Kidney (tissue), 14 donors: ENCODE measurements around the gene DIAPH3. TPM values are rescaled to one million over a fixed set of nuclear protein-coding genes. Genes with fewer than 3 reads are reported as not detected.

ENCODE experiments used
- DNase-seq, 5 donors: peaks; one replicate each; pipeline ENCODE4 v3.0.0-alpha.2; 2013 to 2020
- FAIRE-seq: peaks from 2 replicates; lab custom pipeline; 2012; peaks lifted over from hg19 to GRCh38; lab: Jason Lieb, UNC
- H3K27ac ChIP-seq, 2 donors: one replicate each; pipeline ENCODE4 v1.7.0; 2013; ENCODE audit warnings: low read depth in 2 of 2, low read length in 2 of 2, inconsistent platforms in 1 of 2
- H3K27me3 ChIP-seq: one replicate; pipeline ENCODE4 v1.7.1; 2013; ENCODE audit warnings: low read length, inconsistent platforms; ENCODE audit not compliant: control insufficient read depth, insufficient read depth
- H3K36me3 ChIP-seq, 3 donors: one replicate each; pipeline versions ENCODE4 v1.7.0 to v1.7.1; 2013; ENCODE audit warnings: low read length in 3 of 3, control low read depth in 1 of 3, inconsistent platforms in 1 of 3; ENCODE audit not compliant: insufficient read depth in 3 of 3, control insufficient read depth in 2 of 3
- H3K4me1 ChIP-seq, 3 donors: one replicate each; pipeline versions ENCODE4 v1.7.0 to v1.7.1; 2013; ENCODE audit warnings: low read length in 3 of 3, inconsistent platforms in 1 of 3, low read depth in 1 of 3; ENCODE audit not compliant: control insufficient read depth in 2 of 3, insufficient read depth in 2 of 3
- H3K4me3 ChIP-seq, 3 donors: one replicate each; pipeline versions ENCODE4 v1.7.0 to v1.8.1; 2013; ENCODE audit warnings: low read length in 3 of 3, control low read depth in 1 of 3, inconsistent platforms in 1 of 3
- H3K9ac ChIP-seq, 3 donors: one replicate each; pipeline versions ENCODE4 v1.7.0 to v1.7.1; 2013; ENCODE audit warnings: low read length in 3 of 3, control low read depth in 1 of 3, inconsistent platforms in 1 of 3
- H3K9me3 ChIP-seq, 3 donors: one replicate each; pipeline versions ENCODE4 v1.7.0 to v1.7.1; 2013; ENCODE audit warnings: low read length in 3 of 3, control low read depth in 1 of 3, inconsistent platforms in 1 of 3; ENCODE audit not compliant: control insufficient read depth in 2 of 3, insufficient read depth in 1 of 3
- intact Hi-C: fragments of 100-400 bp; cut with DNase I; formaldehyde crosslinking; loops from one replicate; pipeline ENCODE4 v1.11.1; 2022
- polyA plus RNA-seq: library from polyadenylated mRNA; stranded (reverse); fragments of 350-450 nt; fragmentation: Illumina TruSeq; extraction: RNeasy Lipid Tissue Mini Kit (QIAGEN cat#74804); gene quantifications from one replicate; pipeline ENCODE4 v1.2.3, GENCODE V29; 2014; ENCODE audit warnings: low read depth, low replicate concordance; ENCODE audit not compliant: insufficient read depth
- total RNA-seq: library from RNA; stranded (reverse); fragmentation: NEBNext Ultra II Directional; extraction: Animal tissue kit (Norgen Biotek cat#: 25700); gene quantifications from one replicate; pipeline ENCODE4 v1.2.1, GENCODE V29; 2021
- TF ChIP-seq, protein P1 (sequence below): IDR thresholded peaks from 3 replicates; pipeline ENCODE4 v1.5.1; 2012; ENCODE audit warnings: mild to moderate bottlenecking, moderate library complexity, borderline replicate concordance; ENCODE audit not compliant: insufficient read depth; ENCODE audit errors: extremely low read depth
- donor health status: control.
- donor health status: control.
- donor health status: control.
- donor health status: control.
- donor health status: control.
- donor health status: DM: yes; HTN: yes; CAD: no.
- donor health status: Normal renal cell carcinoma (clear cell type).

DIAPH3 gene
- total and polyA plus RNA-seq, 2 donors from 2014 or later, result 2.0 to 2.7 TPM

DNA sequence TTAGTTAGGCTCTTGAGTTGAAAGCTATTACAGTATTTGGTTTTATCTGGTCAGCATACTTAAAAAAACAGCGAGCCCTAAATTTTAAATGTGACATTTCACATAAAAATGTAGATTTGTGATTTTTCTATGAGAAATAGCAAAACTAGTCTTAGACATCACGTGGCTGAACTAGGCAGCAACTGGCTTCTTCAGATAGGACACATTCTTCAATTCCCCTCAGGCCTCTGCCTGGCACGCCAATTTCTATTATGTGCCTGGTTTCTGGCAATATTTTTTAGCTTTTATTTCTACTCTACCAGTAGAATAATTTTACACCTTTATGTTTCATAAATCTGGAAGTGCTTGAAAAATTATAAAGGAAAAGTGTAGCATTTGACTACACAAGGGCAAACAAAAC, 433.7 kb downstream of the DIAPH3 start:
- Histone ChIP-seq H3K4me3 (no peak overlapping the region), H3K27me3 (no peaks in the 10 kb centered on the region), H3K4me1 (no peaks in the 10 kb centered on the region), H3K9ac (no peak overlapping the region), H3K36me3 (no peaks in the 10 kb centered on the region), H3K9me3 (no peaks in the 10 kb centered on the region), H3K27ac (no peak overlapping the region)
- intact Hi-C loops, result no loop called here
- DNase-seq (no peak), FAIRE-seq (no peak)
- TF ChIP-seq, protein P1, sequence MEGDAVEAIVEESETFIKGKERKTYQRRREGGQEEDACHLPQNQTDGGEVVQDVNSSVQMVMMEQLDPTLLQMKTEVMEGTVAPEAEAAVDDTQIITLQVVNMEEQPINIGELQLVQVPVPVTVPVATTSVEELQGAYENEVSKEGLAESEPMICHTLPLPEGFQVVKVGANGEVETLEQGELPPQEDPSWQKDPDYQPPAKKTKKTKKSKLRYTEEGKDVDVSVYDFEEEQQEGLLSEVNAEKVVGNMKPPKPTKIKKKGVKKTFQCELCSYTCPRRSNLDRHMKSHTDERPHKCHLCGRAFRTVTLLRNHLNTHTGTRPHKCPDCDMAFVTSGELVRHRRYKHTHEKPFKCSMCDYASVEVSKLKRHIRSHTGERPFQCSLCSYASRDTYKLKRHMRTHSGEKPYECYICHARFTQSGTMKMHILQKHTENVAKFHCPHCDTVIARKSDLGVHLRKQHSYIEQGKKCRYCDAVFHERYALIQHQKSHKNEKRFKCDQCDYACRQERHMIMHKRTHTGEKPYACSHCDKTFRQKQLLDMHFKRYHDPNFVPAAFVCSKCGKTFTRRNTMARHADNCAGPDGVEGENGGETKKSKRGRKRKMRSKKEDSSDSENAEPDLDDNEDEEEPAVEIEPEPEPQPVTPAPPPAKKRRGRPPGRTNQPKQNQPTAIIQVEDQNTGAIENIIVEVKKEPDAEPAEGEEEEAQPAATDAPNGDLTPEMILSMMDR, result no peak

GRCh38 chr13:59728896-59729545, 434.7 kb downstream of the DIAPH3 start:
- no peak overlapping the region for H3K4me3 ChIP-seq
- no peak for DNase-seq
- no peak overlapping the region for H3K9ac ChIP-seq
- no peaks in the 10 kb centered on the region for H3K27me3 ChIP-seq
- intact Hi-C loops, result no loop called here
- FAIRE-seq, result no peak
- TF ChIP-seq, protein P1, result no peak
- H3K4me1 ChIP-seq, result no peaks in the 10 kb centered on the region
- H3K27ac ChIP-seq, result no peak overlapping the region
- no peaks in the 10 kb centered on the region for H3K9me3 ChIP-seq
- no peaks in the 10 kb centered on the region for H3K36me3 ChIP-seq

GRCh38 chr13:59721926-59722910, 441.5 kb downstream of the DIAPH3 start:
- DNase-seq (no peak), FAIRE-seq (no peak)
- Histone ChIP-seq H3K4me1 (no peaks in the 10 kb centered on the region), H3K9ac (no peak overlapping the region), H3K36me3 (no peaks in the 10 kb centered on the region), H3K9me3 (no peaks in the 10 kb centered on the region), H3K27ac (no peak overlapping the region), H3K27me3 (no peaks in the 10 kb centered on the region), H3K4me3 (no peak overlapping the region)
- TF ChIP-seq, protein P1, result no peak
- intact Hi-C loops, result no loop called here
